Measurements from ENCODE around the gene TRPM4. TPM values are rescaled to one million over a fixed set of nuclear protein-coding genes. Genes with fewer than 3 reads are reported as not detected.

Gene TRPM4
- total and polyA plus RNA-seq, 2 of the 13 experiments (the other 11 are each of a cell fraction or from before 2014, with no cell fraction given), result 1.9 to 4.3 TPM

DNA sequence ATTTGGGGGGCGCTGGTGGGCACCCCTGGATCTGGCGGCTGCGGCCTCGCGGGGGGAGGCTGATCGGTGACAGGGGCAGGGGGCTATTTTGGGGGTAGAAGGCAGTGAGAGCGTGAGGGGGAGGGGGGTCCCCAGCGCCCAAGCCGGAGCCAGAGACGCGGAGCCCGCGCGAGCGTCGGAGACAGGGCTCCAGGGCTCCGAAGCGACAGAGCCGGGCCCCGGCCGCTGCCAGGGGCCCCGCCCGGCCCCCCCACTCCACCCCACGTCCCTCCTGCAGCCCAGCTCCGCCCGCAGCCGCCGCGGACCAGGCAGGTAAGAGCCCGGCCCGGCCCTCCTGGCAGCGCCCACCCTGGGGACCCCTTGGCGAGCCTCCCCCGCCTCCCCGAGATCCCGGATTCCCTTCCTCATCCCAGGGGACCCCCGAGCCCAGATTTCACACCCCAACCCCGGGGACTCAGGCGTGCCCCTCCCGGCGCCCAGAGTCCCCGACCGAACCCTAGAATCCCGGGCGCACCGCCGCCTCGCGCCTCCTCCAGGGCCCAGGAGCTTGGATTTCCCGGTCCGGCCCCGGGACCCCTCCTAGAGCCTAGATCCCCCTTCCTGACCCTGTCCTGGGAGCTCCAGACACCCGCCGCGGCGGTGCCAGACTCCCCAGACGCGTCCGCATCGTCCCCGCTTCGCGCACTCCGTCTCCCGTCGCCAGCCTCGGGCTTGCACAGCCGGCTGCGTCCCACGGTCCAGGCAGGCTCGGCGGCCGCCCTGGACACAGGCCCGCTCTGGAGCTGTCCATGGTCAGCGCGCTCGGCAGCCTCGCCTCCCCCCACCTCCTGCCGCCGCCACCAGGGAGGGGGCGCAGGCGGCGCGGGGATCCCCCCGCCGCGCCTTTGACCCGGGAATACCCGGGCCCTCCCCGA is 37.9 kb upstream of the TRPM4 start, which contains the start of gene PPFIA3 (continued):
- TF ChIP-seq ZMYM3 (CRISPR knock-in tag; IDR thresholded peaks at IDR 0.05), result peak; percentile 22; the same call in 1 of the 2 replicates
- TF ChIP-seq BCL6 (CRISPR knock-in tag; IDR thresholded peaks at IDR 0.05), result peak; percentile 48; the same call in 1 of the 2 replicates
- peak; percentile 35; the same call in 1 of the 2 replicates for TF ChIP-seq ZNF816 (CRISPR knock-in tag; IDR thresholded peaks at IDR 0.05; ENCODE audit: borderline replicate concordance)
- TF ChIP-seq ZFP36 (IDR thresholded peaks at IDR 0.05; ENCODE audit: borderline replicate concordance, low read depth, low read length, partially characterized antibody), result no peak
- TF ChIP-seq, protein P1, sequence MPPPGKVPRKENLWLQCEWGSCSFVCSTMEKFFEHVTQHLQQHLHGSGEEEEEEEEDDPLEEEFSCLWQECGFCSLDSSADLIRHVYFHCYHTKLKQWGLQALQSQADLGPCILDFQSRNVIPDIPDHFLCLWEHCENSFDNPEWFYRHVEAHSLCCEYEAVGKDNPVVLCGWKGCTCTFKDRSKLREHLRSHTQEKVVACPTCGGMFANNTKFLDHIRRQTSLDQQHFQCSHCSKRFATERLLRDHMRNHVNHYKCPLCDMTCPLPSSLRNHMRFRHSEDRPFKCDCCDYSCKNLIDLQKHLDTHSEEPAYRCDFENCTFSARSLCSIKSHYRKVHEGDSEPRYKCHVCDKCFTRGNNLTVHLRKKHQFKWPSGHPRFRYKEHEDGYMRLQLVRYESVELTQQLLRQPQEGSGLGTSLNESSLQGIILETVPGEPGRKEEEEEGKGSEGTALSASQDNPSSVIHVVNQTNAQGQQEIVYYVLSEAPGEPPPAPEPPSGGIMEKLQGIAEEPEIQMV (CRISPR knock-in tag; IDR thresholded peaks at IDR 0.05; ENCODE audit: low read depth), result no peak
- TF ChIP-seq ZNF556 (CRISPR knock-in tag; IDR thresholded peaks at IDR 0.05; ENCODE audit: borderline replicate concordance), result no peak
- 0 out of 2 replicates have a peak, but pooled peaks have one; percentile 16 for TF ChIP-seq ZNF543 (CRISPR knock-in tag; IDR thresholded peaks at IDR 0.05)
- TF ChIP-seq, protein P2, sequence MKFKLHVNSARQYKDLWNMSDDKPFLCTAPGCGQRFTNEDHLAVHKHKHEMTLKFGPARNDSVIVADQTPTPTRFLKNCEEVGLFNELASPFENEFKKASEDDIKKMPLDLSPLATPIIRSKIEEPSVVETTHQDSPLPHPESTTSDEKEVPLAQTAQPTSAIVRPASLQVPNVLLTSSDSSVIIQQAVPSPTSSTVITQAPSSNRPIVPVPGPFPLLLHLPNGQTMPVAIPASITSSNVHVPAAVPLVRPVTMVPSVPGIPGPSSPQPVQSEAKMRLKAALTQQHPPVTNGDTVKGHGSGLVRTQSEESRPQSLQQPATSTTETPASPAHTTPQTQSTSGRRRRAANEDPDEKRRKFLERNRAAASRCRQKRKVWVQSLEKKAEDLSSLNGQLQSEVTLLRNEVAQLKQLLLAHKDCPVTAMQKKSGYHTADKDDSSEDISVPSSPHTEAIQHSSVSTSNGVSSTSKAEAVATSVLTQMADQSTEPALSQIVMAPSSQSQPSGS (CRISPR knock-in tag; IDR thresholded peaks at IDR 0.05), result peak; percentile 54; the same call in 1 of the 2 replicates
- TF ChIP-seq, protein P3, sequence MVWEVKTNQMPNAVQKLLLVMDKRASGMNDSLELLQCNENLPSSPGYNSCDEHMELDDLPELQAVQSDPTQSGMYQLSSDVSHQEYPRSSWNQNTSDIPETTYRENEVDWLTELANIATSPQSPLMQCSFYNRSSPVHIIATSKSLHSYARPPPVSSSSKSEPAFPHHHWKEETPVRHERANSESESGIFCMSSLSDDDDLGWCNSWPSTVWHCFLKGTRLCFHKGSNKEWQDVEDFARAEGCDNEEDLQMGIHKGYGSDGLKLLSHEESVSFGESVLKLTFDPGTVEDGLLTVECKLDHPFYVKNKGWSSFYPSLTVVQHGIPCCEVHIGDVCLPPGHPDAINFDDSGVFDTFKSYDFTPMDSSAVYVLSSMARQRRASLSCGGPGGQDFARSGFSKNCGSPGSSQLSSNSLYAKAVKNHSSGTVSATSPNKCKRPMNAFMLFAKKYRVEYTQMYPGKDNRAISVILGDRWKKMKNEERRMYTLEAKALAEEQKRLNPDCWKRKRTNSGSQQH (CRISPR knock-in tag; IDR thresholded peaks at IDR 0.05; ENCODE audit: low read depth), result peak; percentile 95
- peak; percentile 80; the same call in 1 of the 2 replicates for TF ChIP-seq SIN3A (IDR thresholded peaks at IDR 0.05; ENCODE audit: borderline replicate concordance, low read depth, low read length)
- TF ChIP-seq, protein P4, sequence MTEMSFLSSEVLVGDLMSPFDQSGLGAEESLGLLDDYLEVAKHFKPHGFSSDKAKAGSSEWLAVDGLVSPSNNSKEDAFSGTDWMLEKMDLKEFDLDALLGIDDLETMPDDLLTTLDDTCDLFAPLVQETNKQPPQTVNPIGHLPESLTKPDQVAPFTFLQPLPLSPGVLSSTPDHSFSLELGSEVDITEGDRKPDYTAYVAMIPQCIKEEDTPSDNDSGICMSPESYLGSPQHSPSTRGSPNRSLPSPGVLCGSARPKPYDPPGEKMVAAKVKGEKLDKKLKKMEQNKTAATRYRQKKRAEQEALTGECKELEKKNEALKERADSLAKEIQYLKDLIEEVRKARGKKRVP (CRISPR knock-in tag; IDR thresholded peaks at IDR 0.05), result no peak
- peak; percentile 27 for TF ChIP-seq JARID2 (CRISPR knock-in tag; IDR thresholded peaks at IDR 0.05; ENCODE audit: insufficient replicate concordance)
- peak; percentile 47; the same call in 1 of the 2 replicates for TF ChIP-seq HDAC2 (CRISPR knock-in tag; IDR thresholded peaks at IDR 0.05)
- TF ChIP-seq, protein P5, sequence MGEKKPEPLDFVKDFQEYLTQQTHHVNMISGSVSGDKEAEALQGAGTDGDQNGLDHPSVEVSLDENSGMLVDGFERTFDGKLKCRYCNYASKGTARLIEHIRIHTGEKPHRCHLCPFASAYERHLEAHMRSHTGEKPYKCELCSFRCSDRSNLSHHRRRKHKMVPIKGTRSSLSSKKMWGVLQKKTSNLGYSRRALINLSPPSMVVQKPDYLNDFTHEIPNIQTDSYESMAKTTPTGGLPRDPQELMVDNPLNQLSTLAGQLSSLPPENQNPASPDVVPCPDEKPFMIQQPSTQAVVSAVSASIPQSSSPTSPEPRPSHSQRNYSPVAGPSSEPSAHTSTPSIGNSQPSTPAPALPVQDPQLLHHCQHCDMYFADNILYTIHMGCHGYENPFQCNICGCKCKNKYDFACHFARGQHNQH (CRISPR knock-in tag; IDR thresholded peaks at IDR 0.05), result peak; percentile 63
- TF ChIP-seq SRY (CRISPR knock-in tag; IDR thresholded peaks at IDR 0.05), result 0 out of 2 replicates have a peak, but pooled peaks have one; percentile 65
- TF ChIP-seq, protein P6, sequence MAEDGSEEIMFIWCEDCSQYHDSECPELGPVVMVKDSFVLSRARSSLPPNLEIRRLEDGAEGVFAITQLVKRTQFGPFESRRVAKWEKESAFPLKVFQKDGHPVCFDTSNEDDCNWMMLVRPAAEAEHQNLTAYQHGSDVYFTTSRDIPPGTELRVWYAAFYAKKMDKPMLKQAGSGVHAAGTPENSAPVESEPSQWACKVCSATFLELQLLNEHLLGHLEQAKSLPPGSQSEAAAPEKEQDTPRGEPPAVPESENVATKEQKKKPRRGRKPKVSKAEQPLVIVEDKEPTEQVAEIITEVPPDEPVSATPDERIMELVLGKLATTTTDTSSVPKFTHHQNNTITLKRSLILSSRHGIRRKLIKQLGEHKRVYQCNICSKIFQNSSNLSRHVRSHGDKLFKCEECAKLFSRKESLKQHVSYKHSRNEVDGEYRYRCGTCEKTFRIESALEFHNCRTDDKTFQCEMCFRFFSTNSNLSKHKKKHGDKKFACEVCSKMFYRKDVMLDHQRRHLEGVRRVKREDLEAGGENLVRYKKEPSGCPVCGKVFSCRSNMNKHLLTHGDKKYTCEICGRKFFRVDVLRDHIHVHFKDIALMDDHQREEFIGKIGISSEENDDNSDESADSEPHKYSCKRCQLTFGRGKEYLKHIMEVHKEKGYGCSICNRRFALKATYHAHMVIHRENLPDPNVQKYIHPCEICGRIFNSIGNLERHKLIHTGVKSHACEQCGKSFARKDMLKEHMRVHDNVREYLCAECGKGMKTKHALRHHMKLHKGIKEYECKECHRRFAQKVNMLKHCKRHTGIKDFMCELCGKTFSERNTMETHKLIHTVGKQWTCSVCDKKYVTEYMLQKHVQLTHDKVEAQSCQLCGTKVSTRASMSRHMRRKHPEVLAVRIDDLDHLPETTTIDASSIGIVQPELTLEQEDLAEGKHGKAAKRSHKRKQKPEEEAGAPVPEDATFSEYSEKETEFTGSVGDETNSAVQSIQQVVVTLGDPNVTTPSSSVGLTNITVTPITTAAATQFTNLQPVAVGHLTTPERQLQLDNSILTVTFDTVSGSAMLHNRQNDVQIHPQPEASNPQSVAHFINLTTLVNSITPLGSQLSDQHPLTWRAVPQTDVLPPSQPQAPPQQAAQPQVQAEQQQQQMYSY (CRISPR knock-in tag; IDR thresholded peaks at IDR 0.05), result 0 out of 2 replicates have a peak, but pooled peaks have one; percentile 52

Measured in HepG2 (cell line).